ENCODE data around the gene BSN.

DNA sequence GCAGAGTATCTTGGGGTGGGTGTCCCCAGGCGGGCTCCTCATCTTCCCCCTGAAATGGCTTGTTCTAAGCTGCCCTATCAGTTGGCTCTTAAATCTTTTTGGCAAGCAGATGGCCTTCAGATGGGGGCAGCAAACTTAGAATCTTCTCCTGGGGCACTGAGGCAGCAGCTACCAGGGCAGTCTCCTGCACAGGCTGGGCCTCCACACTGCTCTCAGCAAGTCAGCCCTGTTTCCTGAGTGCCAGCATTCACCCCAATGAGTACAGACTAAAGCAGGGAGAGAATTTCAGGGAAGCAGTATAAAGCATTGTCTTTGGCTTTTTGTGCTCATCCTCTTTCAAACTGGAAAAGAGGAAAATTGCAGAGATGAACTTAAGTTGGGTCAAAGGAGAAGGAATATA lies 68.8 kb downstream of the BSN start:
- TF ChIP-seq, protein P1, sequence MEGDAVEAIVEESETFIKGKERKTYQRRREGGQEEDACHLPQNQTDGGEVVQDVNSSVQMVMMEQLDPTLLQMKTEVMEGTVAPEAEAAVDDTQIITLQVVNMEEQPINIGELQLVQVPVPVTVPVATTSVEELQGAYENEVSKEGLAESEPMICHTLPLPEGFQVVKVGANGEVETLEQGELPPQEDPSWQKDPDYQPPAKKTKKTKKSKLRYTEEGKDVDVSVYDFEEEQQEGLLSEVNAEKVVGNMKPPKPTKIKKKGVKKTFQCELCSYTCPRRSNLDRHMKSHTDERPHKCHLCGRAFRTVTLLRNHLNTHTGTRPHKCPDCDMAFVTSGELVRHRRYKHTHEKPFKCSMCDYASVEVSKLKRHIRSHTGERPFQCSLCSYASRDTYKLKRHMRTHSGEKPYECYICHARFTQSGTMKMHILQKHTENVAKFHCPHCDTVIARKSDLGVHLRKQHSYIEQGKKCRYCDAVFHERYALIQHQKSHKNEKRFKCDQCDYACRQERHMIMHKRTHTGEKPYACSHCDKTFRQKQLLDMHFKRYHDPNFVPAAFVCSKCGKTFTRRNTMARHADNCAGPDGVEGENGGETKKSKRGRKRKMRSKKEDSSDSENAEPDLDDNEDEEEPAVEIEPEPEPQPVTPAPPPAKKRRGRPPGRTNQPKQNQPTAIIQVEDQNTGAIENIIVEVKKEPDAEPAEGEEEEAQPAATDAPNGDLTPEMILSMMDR (IDR thresholded peaks at IDR 0.05): no peak
- TF ChIP-seq POLR2AphosphoS5 (IDR thresholded peaks at IDR 0.05): no peak
